Purkinje cell (primary cell): Measurements from ENCODE around the gene WWC2. TPM values are rescaled to one million over a fixed set of nuclear protein-coding genes. Genes with fewer than 3 reads are reported as not detected.

ENCODE experiments used
- polyA plus RNA-seq: library from polyadenylated mRNA; unstranded; fragments of >200 nt; fragmentation: Nextera tagmentation; gene quantifications from 2 replicates; pipeline ENCODE4 v1.2.1, GENCODE V29; 2014

WWC2 gene
- 10.1 and 10.5 TPM in 2 replicates for polyA plus RNA-seq

DNA sequence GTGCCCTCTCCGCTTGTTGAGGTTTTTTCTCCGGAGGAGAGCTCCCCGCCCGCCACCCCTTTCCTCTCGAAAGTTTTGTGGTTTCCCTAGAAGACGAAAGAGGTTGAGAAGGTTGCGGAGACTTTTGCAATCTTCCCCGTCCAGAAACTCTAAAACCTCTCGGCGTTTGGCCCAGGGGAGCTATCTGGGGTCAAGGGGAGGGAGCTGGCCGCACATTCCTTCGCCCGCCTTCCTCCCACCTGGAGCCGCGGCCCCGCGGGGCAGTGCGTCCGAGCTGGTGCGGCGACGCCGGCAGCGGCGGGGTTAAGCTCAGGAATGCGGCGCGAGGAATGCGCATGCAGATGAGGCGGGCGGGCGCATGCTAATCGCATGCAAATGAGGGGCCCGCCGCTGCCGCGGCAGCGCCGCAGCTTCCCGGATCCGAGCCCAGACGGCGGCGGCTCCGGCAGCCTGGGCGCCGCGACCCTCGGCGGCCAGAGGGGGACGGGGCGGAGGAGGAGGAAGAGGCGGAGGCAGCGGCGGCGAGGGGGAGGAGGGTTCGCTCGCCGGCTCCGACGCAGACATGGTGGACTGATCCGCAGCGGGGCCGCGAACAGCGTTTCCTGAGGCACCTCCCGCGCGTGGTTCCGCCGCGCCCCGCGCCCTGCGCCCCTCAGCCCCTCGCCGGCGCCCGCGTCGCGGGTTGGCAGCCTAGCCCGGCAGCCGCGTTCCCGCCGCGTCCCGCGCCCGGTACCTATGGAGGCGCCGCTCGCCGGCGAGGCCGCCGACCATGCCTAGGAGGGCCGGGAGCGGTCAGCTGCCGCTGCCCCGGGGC is at the start of gene WWC2:
Gene WWC2 (plus strand): TSS at position 535 of the 814 bp plus-strand sequence. CDS start 235 bp downstream, at position 770.

DNA sequence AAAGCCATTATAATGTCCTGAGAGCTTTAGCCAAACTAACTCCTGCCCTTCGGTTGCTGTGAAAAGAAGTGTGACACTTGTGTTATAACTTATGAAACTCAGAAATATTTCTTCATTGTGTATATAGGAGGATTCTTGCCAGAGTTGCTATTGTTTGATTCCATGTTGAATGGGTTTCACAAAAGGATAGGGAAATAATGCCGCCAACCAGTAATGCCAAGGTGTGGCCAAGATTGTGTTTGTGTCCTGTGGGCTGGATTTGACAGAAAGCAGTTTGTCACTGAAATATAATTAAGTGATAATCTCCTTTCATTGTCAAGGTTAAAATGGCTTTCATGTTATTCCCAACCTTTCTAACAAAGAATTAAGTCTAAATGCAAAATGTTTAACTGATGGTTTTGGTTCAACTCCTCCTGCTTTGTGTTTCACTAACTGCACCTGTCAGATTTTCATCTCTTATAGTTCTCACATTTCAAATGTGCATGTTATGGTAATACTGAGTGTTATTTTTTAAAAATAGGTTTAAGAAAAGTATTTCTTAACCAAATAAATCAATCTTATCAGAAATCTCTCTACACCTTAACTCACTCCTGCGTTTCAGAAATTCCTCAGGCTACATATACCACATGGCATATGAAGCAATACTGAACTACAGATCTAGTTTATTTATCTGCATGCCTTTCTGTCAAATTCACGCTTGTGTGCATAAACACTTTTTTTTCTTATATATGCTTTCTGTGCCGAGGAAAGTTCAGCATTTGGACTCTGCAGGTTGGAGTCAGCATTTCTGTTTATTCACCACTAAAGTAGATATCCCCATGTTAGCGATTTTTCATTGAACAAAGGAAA is 221.4 kb downstream of the WWC2 start, which contains the start of gene CLDN22:
Gene CLDN22 (minus strand): TSS at position 66 of the 849 bp plus-strand sequence. CDS start 58 bp downstream, at position 8.

DNA sequence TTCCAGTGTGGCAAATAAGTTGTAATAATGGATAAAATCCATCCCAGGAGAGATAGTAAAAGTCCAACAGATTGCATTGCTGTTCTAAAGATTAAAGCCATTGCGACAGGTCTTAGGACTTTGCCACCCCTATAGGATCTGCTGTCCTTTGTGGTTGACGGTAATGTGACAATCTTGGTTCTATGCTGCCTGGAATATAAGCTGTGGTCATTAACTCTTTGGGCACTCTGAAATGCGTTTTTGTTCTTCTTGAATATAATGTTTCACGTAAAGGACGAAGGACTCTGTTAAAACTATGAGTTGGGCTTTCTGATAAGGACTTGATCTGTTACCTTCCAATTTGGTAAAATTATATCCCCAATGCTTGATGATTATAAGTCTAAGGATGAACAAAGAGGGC is 223.3 kb downstream of the WWC2 start, which contains the start of gene CLDN24:
Gene CLDN24 (minus strand): TSS at position 101 of the 400 bp plus-strand sequence. CDS start 0 bp downstream, at position 101.

Other genes with a start within 250 kb of the WWC2 start
- gene DCTD, start 181.9 kb upstream of the WWC2 start, polyA plus RNA-seq: 6.6 and 8.7 TPM in 2 replicates
- 0.34 and 0.97 TPM in 2 replicates for gene CLDN22, start 221.0 kb downstream of the WWC2 start, polyA plus RNA-seq
- gene CLDN24, start 223.2 kb downstream of the WWC2 start, polyA plus RNA-seq: not detected in 2 replicates